GM21360 (cell line): ENCODE data around the gene SMNDC1.
A peak's percentile ranks its signal among the peaks of the same experiment; 100 is the strongest.
"Not testable (repeated sequence)": the region's sequence is repeated elsewhere in the genome, so short reads cannot be mapped to it uniquely, and the experiment has no call there.

Experiments used
- ATAC-seq: cut with Tn5 transposase; IDR thresholded peaks from one replicate; pipeline ENCODE4 v1.9.1; 2021; ENCODE audit warnings: mild to moderate bottlenecking, moderate library complexity; ENCODE audit not compliant: unreplicated experiment

Gene SMNDC1

DNA sequence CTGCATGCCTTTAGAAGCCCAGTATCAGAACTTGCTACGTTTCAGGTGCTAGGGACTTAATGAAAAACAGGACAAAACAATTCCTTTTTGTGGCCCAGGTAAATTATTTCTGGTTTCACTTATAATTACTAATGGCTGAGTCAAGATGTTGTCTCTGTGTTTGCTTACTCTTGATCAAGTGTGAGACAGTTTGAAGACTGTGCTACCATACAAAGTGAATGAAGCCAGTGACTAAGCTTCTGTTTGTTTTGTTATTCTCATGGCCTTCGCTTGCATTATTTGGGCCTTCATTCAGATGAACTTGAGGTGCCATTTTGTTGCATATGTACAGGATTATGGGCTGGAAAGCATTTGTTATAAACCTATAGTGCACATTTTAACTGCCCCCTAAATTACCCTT lies 17.9 kb downstream of the SMNDC1 start:
- ATAC-seq = no peak

DNA sequence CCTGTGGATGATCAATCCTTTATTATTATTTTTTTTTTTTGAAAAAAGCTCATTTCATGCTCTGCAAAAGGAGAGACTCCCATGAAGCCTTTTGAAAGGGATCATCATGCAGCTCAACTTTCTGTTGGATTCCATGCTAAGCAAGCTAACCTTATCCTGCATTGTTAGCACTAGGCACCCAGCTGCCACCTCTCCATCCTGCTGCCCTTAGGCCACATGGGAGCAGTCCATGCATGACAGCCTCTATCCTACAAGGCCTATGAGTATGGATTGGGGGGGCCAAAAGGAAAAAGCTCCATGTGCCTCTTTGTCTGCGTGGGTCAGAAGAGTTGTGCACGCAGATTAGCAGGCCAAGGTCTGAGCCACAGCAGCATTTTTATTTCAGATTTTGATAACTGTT lies 19.2 kb downstream of the SMNDC1 start:
- no peak for ATAC-seq

DNA sequence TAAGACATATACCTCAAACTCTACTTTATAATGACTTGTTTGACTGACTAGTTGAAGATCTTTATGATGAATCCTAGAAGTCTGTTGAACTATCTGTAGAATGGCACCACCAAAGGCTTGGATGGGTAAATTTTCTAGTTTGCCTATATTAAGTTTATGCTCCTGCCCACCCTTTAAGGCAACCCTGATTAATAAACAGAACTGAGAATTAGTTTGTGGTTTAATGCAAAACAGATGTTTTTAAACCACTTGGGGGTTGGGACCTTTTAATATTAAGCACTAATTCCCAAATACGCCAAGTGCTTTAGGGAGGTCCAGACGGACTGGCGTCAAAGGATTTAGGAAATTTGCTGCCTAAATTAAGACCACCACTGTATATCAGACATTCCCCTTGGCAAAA lies 20.5 kb downstream of the SMNDC1 start:
- ATAC-seq = no peak

DNA sequence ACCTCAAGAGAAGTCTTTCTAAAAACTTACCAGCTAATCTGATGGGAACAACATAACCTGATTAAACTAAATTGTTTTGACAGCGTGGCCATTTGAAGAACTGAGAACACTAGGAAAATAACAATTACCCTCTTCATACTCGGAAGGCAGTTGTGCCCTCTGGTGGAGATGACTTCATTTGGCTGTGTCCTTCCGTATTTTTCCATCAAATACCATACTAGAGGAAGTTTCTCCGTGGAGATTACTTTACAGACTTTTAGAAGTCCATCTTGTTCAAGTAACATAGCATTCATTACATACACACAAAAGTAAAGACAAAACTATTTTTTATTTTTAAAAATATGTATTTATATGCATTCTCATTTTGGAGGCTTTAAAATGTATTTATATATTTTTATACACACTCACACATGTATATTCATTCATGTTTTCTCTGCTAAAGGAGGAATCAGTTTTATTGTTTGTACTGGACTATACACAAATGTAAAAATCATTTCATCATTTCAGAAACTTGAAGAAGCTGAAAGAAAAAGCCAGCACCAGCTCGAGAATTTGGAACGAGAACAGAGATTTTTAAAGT lies 25.2 kb downstream of the SMNDC1 start:
- no peak for ATAC-seq

DNA sequence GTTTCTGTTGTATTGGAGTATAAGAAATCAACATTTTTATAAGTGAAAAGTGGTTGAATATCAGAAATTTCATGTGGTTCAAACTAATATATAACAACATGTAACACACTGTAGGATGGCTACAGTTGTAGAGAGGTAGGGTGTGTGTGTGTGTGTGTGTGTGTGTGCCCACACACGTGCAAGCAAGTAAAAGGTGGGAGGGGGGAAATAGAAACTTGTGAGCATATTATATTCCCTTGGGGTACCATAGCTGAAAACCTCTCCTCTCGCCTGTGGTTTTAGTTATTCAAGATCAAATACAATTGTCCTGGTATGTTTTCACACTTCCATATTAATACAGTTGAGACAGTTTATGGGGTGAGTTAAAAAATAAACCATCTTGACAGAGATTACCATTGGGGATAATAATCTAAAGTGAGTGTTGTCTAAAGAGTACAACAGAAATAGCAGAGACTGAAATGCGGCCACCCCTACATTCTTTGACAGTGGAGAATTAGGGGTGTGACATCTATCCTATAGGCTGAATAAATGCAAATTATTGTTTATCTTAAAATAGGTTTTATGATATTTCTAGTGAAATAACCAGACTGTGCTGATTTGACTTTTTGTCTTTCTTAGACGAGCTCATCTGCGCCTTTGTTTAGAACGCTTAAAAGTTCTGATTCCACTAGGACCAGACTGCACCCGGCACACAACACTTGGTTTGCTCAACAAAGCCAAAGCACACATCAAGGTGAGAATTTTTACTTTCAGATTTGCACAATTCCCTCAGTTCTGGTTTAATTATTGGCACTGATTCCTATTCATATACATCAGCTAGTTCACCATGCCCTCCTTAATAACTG lies 25.9 kb downstream of the SMNDC1 start:
- no peak for ATAC-seq

DNA sequence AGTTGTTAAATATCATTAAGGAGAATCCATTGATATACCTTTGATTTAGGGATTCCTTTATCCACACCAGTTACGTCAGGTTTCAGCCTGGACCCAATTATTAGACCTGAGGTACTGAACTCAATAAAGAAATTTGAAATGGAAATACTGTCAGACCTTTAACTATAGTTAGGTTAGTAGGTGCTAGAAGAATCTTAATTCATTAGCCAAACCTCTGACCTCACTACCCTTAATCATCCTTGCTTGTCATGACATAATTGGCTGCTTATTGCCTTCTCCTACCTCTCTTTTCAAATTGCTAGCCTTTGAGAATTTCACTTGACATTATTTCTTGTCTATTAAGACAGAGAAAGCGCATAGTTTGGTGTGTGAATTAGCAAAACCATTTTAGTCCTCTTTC lies 27.1 kb downstream of the SMNDC1 start:
- no peak for ATAC-seq

DNA sequence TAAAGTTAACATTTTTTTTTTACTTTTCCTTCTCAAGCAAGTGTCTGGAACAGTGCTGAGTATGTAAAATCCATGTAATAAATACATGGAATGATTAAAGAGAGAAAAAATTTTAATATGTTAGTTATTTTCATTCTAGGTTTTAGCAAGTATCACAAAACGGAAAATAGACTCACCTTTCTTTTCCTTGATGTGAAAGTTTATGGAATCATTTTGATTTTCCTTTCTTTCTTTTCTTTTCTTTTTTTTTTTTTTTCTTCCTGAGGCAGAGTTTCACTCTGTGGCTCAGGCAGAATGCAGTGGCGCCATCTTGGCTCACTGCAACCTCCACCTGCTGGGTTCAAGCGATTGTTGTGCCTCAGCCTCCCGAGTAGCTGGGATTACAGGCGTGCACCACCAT lies 28.1 kb downstream of the SMNDC1 start:
- no peak for ATAC-seq

DNA sequence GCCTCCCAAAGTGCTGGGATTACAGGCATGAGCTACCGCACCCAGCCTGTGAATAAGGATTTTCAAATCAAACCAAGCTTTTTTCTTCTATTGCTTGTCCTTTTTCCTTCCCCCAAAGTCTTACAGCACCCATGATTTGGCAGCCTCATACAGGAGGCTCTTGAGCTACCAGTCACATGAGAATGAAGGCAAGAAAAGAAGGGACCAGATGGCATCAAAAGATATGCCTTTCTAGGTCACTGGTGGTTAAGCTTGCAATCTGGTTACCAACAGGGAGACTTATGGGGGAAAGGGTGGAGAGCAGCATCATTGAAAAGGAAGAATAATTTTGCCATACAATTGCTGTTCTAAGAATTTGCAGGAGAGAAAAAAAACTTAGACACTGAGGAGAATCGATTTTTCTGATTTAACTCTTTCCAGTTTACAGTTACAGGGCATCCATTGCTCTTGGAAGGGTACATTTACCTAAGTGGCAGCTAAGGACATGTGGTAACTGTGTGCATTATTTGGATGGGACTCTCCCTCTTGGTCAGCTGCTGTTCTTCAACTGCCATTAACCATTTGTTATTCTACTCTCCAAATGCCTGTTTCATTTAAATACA lies 29.5 kb downstream of the SMNDC1 start:
- no peak for ATAC-seq

DNA sequence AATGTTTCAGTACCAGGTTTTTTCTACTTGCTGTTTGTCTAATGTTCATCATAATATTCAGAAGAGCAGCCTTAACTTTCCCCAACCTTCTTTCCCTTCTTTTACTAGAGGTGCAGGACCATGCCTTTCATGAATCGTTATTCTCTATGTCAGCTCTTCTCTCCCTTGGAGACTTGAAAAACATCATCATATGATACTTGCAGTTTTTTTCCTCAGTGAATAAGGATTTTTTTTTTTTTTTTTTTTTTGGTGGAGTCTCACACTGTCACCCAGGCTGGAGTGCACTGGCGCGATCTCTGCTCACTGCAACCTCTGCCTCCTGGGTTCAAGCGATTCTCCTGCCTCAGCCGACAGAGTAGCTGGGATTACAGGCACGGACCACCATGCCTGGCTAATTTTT lies 30.1 kb downstream of the SMNDC1 start:
- ATAC-seq = no peak

DNA sequence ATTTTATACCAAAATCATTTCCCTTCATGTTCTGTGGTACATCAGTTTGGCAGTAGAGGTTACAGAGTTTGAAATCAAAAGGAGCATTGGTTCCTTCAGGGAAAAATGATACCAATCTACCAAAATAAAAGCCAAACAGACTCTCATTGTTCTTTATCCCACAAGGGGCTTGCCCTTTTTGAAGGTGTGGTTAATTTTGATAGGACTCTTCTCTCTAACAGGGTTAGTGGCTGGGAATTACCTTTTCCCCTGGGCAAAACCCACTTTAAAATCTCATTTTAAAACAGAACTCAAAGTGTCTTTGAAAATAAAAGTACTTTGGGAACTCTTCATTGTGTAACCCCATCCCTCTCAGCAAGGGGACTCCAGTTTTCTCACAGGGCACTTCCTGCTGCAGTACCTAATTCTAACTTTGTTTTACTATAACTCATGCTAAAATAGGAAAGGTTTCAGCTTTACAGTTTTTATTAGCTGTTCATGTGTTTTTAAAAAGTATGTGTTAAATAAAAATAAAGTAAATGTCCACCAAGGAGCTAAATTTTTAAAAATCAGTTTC lies 30.6 kb downstream of the SMNDC1 start:
- ATAC-seq = no peak

DNA sequence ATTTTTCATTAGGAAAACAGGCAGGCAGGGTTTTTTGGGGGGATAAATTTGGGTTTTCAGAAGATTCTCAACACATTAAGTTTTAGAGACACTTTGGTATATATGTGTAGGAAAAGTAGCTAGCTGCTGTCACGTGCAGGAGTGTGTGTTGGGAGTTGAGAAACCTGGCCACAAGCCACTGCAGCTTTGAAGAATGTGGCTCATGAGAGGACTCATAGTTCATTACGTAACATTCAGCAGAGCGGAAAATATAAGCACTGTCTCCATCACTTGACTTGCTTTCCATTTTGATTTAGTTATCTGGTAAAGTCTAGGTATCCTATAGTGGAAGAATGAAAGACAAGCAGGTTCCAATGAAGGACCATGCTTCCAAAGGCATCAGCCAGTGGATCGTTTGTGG lies 31.2 kb downstream of the SMNDC1 start:
- ATAC-seq = no peak

DNA sequence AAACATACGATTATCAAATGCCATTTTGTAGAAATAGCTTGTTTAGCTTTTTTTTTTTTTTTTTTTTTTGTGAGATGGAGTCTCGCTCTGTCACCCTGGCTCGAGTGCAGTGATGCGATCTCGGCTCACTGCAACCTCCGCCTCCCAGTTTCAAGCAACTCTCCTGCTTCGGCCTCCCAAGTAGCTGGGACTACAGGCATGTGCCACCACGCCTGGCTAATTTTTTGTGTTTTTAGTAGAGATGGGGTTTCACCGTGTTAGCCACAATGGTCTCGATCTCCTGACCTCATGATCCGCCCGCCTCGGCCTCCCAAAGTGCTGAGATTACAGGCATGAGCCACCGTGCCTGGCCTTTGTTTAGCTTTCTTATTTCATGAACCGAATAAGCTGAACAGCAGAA lies 31.7 kb downstream of the SMNDC1 start:
- not testable (repeated sequence) for ATAC-seq

DNA sequence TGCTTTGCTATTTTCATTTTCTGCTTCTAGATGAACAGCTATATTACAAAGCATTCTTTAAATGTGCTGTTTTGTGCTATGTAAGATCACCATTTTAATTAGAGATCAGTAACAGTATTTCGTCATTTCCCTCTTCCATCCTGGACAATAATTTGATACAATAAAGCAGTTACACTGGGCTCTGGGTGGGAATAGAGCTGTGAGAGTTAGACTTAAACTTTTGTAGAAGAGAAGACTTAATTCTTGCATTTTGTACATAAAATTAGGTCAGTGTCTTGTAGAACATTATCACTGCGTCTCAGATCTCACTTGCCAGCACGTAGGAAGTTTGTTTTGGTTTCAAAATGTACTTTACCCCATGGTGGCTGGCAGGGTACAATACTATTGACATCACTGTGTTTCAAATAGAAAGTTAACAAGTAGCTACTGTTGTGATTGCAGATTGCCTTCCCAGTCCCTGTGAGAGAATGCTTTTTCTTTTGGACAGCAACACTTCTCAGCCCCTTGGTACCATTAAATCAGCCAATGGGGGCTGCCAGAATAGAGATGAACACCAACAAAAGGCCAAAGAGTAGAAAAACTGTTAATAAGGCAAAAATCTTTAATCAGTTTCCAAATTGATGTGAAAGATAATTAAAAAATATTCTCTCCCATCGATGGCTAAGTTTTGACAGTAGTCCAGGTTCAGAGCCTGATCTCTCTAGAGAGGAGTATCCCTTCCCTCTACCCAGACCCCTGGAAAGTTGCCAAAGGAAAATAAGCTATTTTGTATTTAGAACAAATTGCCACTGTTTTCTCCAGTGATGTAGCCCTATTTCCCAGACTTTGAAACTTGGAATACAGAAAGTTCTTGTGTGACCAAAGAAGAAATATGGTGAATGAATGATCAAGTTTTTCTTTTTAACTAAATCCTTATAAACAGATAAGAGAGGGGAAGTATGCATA lies 35.1 kb downstream of the SMNDC1 start:
- ATAC-seq = no peak

DNA sequence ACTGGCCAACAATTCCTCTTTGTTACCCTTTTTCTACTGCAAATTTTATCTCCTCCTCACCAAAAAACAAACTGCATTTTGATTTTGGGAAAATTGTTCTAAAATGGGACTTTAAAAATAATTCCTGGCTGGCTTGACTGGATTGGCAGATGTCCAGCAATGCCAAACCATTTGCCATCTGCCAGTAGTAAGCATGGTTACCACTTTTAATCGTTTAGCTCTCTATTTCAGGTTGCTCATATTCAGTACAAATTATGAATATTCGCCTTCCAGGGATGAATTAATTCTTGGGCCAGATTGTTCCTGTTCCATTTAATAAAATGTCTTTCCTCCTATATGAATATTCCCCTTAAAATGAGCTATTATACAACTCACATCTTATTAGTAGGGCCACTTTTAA lies 35.7 kb downstream of the SMNDC1 start:
- ATAC-seq = no peak

DNA sequence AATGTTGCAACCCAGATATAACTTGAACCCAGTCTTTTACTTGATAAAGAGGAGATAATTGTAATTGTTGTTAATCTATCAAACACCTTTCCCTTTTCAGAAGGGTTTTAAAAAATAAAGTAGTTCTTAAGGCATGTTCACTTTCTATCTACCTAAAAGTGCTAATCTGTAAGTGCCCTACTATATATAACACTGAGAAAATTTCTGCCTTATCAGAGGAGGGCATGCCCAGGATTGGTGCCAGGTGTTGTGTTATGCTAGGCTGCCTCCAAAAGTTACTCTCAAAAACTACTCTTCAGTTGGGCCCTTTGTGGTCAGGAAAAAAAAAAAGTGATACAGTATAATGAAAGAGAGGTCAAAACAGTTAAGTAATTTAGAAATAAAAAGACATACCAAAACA lies 36.3 kb downstream of the SMNDC1 start:
- peak; percentile 49 for ATAC-seq

DNA sequence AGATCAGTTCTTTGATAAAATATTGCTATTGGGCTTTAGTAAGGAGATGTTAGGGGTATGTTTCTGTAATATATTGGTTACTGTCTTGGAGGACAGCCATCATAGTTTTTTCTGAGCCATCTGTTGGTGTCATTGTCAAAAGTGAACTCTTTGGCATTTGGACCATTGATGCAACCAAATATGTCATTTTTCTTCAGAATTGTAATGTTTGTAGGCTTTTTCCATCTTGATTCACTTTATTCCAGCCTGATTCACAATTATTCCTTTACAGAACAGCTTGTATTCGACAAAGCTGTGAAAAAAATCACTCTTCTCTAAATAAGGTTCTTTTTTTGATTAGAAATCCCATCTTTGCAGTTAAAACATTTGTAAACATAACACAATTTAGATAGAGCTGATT lies 37.4 kb downstream of the SMNDC1 start:
- ATAC-seq = no peak

DNA sequence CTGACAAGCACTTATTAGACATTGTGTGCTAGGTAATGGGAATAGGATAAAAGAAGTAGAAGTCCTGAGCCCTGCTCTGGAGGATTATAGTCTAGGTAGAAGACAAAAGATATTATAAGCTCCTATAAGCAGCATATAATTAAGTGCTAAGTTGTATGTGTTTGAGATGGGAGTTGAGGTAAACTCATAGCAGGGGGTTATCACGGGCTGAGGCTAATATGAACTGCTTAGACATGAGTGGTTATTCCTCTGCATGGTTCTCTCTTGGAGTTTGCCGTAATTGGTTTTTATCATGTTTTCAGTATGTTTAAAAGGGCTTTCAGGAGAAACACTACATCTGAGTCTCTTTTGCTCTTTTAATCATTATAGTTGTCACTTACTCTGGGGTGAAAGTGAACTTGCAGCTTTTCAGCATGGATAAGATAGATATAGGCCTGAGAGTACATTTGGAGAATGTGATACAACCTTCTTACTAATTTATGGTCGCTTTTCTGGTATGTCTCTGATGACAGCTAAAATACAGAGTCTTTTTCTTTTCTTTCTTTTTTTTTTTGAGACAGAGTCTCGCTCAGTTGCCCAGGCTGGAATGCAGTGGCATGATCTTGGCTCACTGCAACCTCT lies 39.0 kb downstream of the SMNDC1 start:
- ATAC-seq = no peak

DNA sequence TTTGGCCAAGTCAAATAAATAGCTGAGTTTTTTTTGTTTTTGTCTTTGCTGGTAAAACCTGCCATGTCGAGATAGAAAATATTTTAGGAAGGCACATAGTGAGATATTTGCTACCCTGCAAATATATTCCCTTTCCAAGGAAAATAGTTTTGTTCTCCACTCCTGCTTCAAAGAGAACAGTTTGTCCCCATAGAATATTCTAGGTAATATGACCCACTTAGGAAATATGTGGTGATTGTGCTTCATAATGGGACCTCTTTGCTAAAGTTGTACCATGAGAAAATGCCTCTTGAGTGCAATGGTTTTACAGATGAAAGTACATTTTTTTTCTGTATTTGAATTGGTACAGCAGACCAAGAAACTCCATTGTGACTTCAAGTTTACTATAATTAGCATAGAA lies 41.6 kb downstream of the SMNDC1 start:
- no peak for ATAC-seq

DNA sequence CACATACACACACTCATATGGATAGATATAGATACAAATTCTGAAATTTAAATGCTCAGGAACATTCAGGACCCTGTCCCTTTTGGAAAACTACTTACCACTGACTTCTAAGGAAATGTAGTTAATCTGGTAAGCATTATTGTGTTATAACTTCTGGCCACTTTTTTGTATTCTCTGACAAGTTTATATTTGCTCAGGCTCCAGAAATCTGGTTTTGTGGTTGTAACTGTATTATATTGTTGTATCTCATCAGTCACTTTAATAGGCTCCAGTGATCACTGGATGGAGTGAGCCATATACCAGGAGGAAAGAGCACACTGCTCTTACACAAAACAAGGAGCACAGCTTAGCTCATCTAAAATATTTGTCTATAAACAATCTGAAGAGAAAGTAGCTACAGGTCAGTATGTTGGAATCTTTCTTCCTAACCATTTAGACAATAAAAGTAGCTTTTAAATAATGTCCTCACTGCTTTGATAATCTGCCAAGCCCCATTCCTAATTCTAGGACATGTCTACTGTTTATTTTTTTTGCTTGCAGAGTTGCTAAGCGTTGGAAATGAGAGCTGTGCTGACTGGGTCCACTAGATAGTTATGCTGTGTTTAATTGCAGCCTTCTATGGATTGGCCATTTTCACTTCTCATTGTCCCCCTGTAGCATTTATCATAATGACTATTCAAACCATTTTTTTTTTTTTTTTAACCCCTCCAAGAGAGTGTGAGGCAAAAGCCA lies 43.8 kb downstream of the SMNDC1 start:
- no peak for ATAC-seq

DNA sequence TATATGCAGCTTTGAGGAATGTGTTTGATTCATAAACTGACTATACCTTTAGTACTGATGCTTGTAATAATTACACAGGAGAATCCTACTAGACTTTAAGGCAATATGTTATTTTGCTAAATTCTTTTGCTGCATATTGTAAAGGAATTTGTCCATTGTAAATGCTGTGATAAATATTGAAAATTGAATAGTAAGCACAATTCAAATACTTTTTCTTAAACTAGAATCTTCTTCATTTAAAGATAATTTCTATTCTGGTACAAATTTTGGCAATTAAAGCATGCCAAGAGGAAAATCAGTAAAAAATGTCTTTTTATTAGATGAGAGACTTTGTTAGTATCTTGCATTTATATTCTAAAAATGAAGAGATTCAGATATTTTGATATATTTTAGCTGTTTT lies 45.4 kb downstream of the SMNDC1 start:
- ATAC-seq = no peak
